ENCODE data around the gene KIF1A.

GRCh38 chr2:240757086-240757614, 62.9 kb downstream of the KIF1A start:
- TF ChIP-seq CTCF (conservative IDR thresholded peaks at IDR 0.05; ENCODE audit: low read length) (no peak), EZH2phosphoT487 (IDR thresholded peaks at IDR 0.05; ENCODE audit: borderline replicate concordance) (no peak)
